Peyer's patch (tissue), 4 donors: ENCODE data around the gene CTBP2. TPM values are rescaled to one million over a fixed set of nuclear protein-coding genes. Genes with fewer than 3 reads are reported as not detected.
"Not testable (repeated sequence)": the region's sequence is repeated elsewhere in the genome, so short reads cannot be mapped to it uniquely, and the experiment has no call there.

Experiments used
- DNase-seq, 3 donors: peaks; one replicate each; pipeline ENCODE4 v3.0.0-alpha.2; 2017 to 2019
- H3K27ac ChIP-seq, 4 donors: fragments of 200-600 bp; sonication (generic); one replicate each; pipeline ENCODE4 v1.5.1; 2016 to 2019
- H3K27me3 ChIP-seq, 2 donors: fragments of 200-600 bp; sonication (generic); one replicate each; pipeline ENCODE4 v1.5.1; 2019
- H3K36me3 ChIP-seq, 3 donors: fragments of 200-600 bp; sonication (generic); one replicate each; pipeline ENCODE4 v1.5.1; 2016 to 2019
- H3K4me1 ChIP-seq, 4 donors: fragments of 200-600 bp; sonication (generic); one replicate each; pipeline ENCODE4 v1.5.1; 2016 to 2019
- H3K4me3 ChIP-seq, 4 donors: fragments of 200-600 bp; sonication (generic); 1 replicate in 3 of 4; 2 replicates in 1 of 4; pipeline ENCODE4 v1.5.1; 2016 to 2019; ENCODE audit warnings: mild to moderate bottlenecking in 1 of 4
- H3K9me3 ChIP-seq, 4 donors: fragments of 200-600 bp; sonication (generic); one replicate each; pipeline ENCODE4 v1.5.1; 2016 to 2019; ENCODE audit warnings: mild to moderate bottlenecking in 1 of 4
- CTCF ChIP-seq, 6 experiments: fragments of 450-650 bp in 4 of 6; fragments of 200-600 bp in 2 of 6; sonication (generic) in 1 of 6; IDR thresholded peaks; one replicate each; pipeline ENCODE4 v1.5.1; 2017 to 2019; ENCODE audit warnings: antibody characterized with exemption in 6 of 6, mild to moderate bottlenecking in 3 of 6, moderate library complexity in 1 of 6
- POLR2A ChIP-seq, 2 donors: fragments of 450-650 bp; IDR thresholded peaks; one replicate each; pipeline ENCODE4 v1.5.1; 2017; ENCODE audit warnings: antibody characterized with exemption in 2 of 2, mild to moderate bottlenecking in 2 of 2, moderate library complexity in 2 of 2
- total RNA-seq, 4 donors: library from RNA; depleted of rRNA; stranded (reverse); fragments of >200 nt; gene quantifications; one replicate each; pipeline ENCODE4 v1.1.0, GENCODE V29; 2016

CTBP2 gene
- total RNA-seq, 4 donors from 2014 or later: 53.6 to 83.8 (median 64.7) TPM

GRCh38 chr10:125189162-125189561, 28.8 kb upstream of the CTBP2 start:
- H3K36me3 ChIP-seq: no peaks in the 10 kb centered on the region
- no peak for DNase-seq
- H3K27me3 ChIP-seq: no peaks in the 10 kb centered on the region
- TF ChIP-seq CTCF (IDR thresholded peaks at IDR 0.05): no peak
- no peak for TF ChIP-seq POLR2A (IDR thresholded peaks at IDR 0.05)
- H3K27ac ChIP-seq: no peak overlapping the region
- H3K4me3 ChIP-seq: no peak overlapping the region
- H3K4me1 ChIP-seq: no peaks in the 10 kb centered on the region
- H3K9me3 ChIP-seq: no peaks in the 10 kb centered on the region

GRCh38 chr10:125187238-125188194, 27.2 kb upstream of the CTBP2 start:
- no peaks in the 10 kb centered on the region for H3K9me3 ChIP-seq
- no peaks in the 10 kb centered on the region for H3K36me3 ChIP-seq
- no peak for DNase-seq
- H3K4me1 ChIP-seq: no peaks in the 10 kb centered on the region
- H3K27me3 ChIP-seq: no peaks in the 10 kb centered on the region
- no peak overlapping the region for H3K4me3 ChIP-seq
- H3K27ac ChIP-seq: no peak overlapping the region
- no peak for TF ChIP-seq POLR2A (IDR thresholded peaks at IDR 0.05)
- TF ChIP-seq CTCF (IDR thresholded peaks at IDR 0.05): no peak

- Histone ChIP-seq H3K9me3 (no peaks in the 10 kb centered on the region), H3K4me1 (no peaks in the 10 kb centered on the region), H3K36me3 (no peaks in the 10 kb centered on the region), H3K27ac (no peak overlapping the region), H3K4me3 (no peak overlapping the region), H3K27me3 (no peaks in the 10 kb centered on the region)
- TF ChIP-seq POLR2A (IDR thresholded peaks at IDR 0.05): no peak
- TF ChIP-seq CTCF (IDR thresholded peaks at IDR 0.05): no peak
- no peak for DNase-seq
Observed at GRCh38 chr10:125186431-125187170, 26.2 kb upstream of the CTBP2 start.

- H3K27ac ChIP-seq, H3K4me1 ChIP-seq, H3K4me3 ChIP-seq, H3K9me3 ChIP-seq, DNase-seq, H3K27me3 ChIP-seq, H3K36me3 ChIP-seq: not testable (repeated sequence)
Observed at GRCh38 chr10:125179107-125179506, 18.7 kb upstream of the CTBP2 start.

- Histone ChIP-seq H3K27ac (no peak overlapping the region), H3K4me1 (no peaks in the 10 kb centered on the region), H3K4me3 (no peak overlapping the region), H3K9me3 (no peaks in the 10 kb centered on the region), H3K36me3 (no peaks in the 10 kb centered on the region), H3K27me3 (no peaks in the 10 kb centered on the region)
- no peak for TF ChIP-seq POLR2A (IDR thresholded peaks at IDR 0.05)
- TF ChIP-seq CTCF (IDR thresholded peaks at IDR 0.05): no peak
- no peak for DNase-seq
Observed at GRCh38 chr10:125177641-125178640, 17.6 kb upstream of the CTBP2 start.
